ENCODE measurements around the gene PTPN1.

GRCh38 chr20:50563133-50563944, 53.2 kb downstream of the PTPN1 start:
- TF ChIP-seq, protein P1, sequence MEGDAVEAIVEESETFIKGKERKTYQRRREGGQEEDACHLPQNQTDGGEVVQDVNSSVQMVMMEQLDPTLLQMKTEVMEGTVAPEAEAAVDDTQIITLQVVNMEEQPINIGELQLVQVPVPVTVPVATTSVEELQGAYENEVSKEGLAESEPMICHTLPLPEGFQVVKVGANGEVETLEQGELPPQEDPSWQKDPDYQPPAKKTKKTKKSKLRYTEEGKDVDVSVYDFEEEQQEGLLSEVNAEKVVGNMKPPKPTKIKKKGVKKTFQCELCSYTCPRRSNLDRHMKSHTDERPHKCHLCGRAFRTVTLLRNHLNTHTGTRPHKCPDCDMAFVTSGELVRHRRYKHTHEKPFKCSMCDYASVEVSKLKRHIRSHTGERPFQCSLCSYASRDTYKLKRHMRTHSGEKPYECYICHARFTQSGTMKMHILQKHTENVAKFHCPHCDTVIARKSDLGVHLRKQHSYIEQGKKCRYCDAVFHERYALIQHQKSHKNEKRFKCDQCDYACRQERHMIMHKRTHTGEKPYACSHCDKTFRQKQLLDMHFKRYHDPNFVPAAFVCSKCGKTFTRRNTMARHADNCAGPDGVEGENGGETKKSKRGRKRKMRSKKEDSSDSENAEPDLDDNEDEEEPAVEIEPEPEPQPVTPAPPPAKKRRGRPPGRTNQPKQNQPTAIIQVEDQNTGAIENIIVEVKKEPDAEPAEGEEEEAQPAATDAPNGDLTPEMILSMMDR (IDR thresholded peaks at IDR 0.05; ENCODE audit: low read depth, low read length, poor library complexity, severe bottlenecking): no peak
- TF ChIP-seq EZH2phosphoT487 (IDR thresholded peaks at IDR 0.05; ENCODE audit: borderline replicate concordance, low read length): no peak

Measured in DOHH2 (cell line).